Activated naive CD8-positive, alpha-beta T cell (primary cell): ENCODE data around the gene DNM3.
"Not testable (repeated sequence)": the region's sequence is repeated elsewhere in the genome, so short reads cannot be mapped to it uniquely, and the experiment has no call there.

Experiments used
- H3K27ac Mint-ChIP-seq: one replicate; pipeline ENCODE4 v1.8.0; 2021; ENCODE audit warnings: mixed read lengths
- H3K27me3 Mint-ChIP-seq: one replicate; pipeline ENCODE4 v1.8.0; 2021; ENCODE audit warnings: mixed read lengths
- H3K36me3 Mint-ChIP-seq: one replicate; pipeline ENCODE4 v1.8.0; 2021; ENCODE audit warnings: mixed read lengths
- H3K4me1 Mint-ChIP-seq: one replicate; pipeline ENCODE4 v1.8.0; 2021; ENCODE audit warnings: low read depth, mixed read lengths
- H3K4me3 Mint-ChIP-seq: one replicate; pipeline ENCODE4 v1.8.0; 2021; ENCODE audit warnings: mild to moderate bottlenecking, mixed read lengths
- H3K9me3 Mint-ChIP-seq: one replicate; pipeline ENCODE4 v1.8.0; 2021; ENCODE audit warnings: low read depth, mixed read lengths

Gene DNM3

GRCh38 chr1:172347416-172347815 is 506.1 kb downstream of the DNM3 start:
- Mint-ChIP-seq H3K4me3 (no peak overlapping the region), H3K9me3 (peaks cover 12% of the 10 kb centered on the region), H3K27ac (no peak overlapping the region), H3K36me3 (peaks cover 11% of the 10 kb centered on the region), H3K27me3 (no peaks in the 10 kb centered on the region), H3K4me1 (peaks cover 13% of the 10 kb centered on the region)

- no peaks in the 10 kb centered on the region for H3K27me3 Mint-ChIP-seq
- no peak overlapping the region for H3K4me3 Mint-ChIP-seq
- H3K4me1 Mint-ChIP-seq, result peaks cover 24% of the 10 kb centered on the region
- H3K36me3 Mint-ChIP-seq, result peaks cover 11% of the 10 kb centered on the region
- no peak overlapping the region for H3K27ac Mint-ChIP-seq
- H3K9me3 Mint-ChIP-seq, result peaks cover 12% of the 10 kb centered on the region
Observed at GRCh38 chr1:172350856-172351255, 509.6 kb downstream of the DNM3 start.

- Mint-ChIP-seq H3K9me3 (peaks cover 12% of the 10 kb centered on the region), H3K4me1 (peaks cover 29% of the 10 kb centered on the region), H3K4me3 (no peak overlapping the region), H3K27me3 (no peaks in the 10 kb centered on the region), H3K27ac (no peak overlapping the region), H3K36me3 (peaks cover 11% of the 10 kb centered on the region)
Observed at GRCh38 chr1:172351346-172351745, 510.0 kb downstream of the DNM3 start.

- peaks cover 33% of the 10 kb centered on the region for H3K4me1 Mint-ChIP-seq
- no peak overlapping the region for H3K4me3 Mint-ChIP-seq
- H3K27ac Mint-ChIP-seq, result no peak overlapping the region
- peaks cover 11% of the 10 kb centered on the region for H3K36me3 Mint-ChIP-seq
- H3K9me3 Mint-ChIP-seq, result peaks cover 12% of the 10 kb centered on the region
- no peaks in the 10 kb centered on the region for H3K27me3 Mint-ChIP-seq
Observed at GRCh38 chr1:172351754-172352161, 510.5 kb downstream of the DNM3 start.

- Mint-ChIP-seq H3K9me3 (peaks cover 7% of the 10 kb centered on the region), H3K27ac (no peak overlapping the region), H3K4me3 (no peak overlapping the region), H3K36me3 (peaks cover 7% of the 10 kb centered on the region), H3K27me3 (no peaks in the 10 kb centered on the region), H3K4me1 (peaks cover 40% of the 10 kb centered on the region)
Observed at GRCh38 chr1:172352435-172352834, 511.1 kb downstream of the DNM3 start.

- H3K4me3 Mint-ChIP-seq, result no peak overlapping the region
Observed at GRCh38 chr1:172354291-172355274, 513.3 kb downstream of the DNM3 start.

GRCh38 chr1:172356620-172357019 is 515.3 kb downstream of the DNM3 start:
- Mint-ChIP-seq H3K4me3 (peak overlapping the region; percentile 59), H3K27ac (peak overlapping the region; percentile 65), H3K9me3 (no peaks in the 10 kb centered on the region), H3K36me3 (no peaks in the 10 kb centered on the region), H3K4me1 (peaks cover 76% of the 10 kb centered on the region), H3K27me3 (no peaks in the 10 kb centered on the region)

More at GRCh38 chr1:172354291-172355274, 513.3 kb downstream of the DNM3 start:
- no peaks in the 10 kb centered on the region for H3K36me3 Mint-ChIP-seq
- H3K27me3 Mint-ChIP-seq, result no peaks in the 10 kb centered on the region
- H3K4me1 Mint-ChIP-seq, result peaks cover 61% of the 10 kb centered on the region
- no peak overlapping the region for H3K27ac Mint-ChIP-seq
- H3K9me3 Mint-ChIP-seq, result no peaks in the 10 kb centered on the region

- Mint-ChIP-seq H3K9me3 (no peaks in the 10 kb centered on the region), H3K27ac (peak overlapping the region; percentile 94), H3K27me3 (no peaks in the 10 kb centered on the region), H3K36me3 (no peaks in the 10 kb centered on the region), H3K4me3 (peak overlapping the region; percentile 71), H3K4me1 (peaks cover 70% of the 10 kb centered on the region)
Observed at GRCh38 chr1:172357753-172358385, 516.6 kb downstream of the DNM3 start.

GRCh38 chr1:172359491-172359999 is 518.2 kb downstream of the DNM3 start:
- Mint-ChIP-seq H3K36me3 (no peaks in the 10 kb centered on the region), H3K4me3 (peak overlapping the region; percentile 4), H3K9me3 (no peaks in the 10 kb centered on the region), H3K27me3 (no peaks in the 10 kb centered on the region), H3K4me1 (peaks cover 60% of the 10 kb centered on the region), H3K27ac (peak overlapping the region; percentile 94)

- Mint-ChIP-seq H3K4me1 (peaks cover 56% of the 10 kb centered on the region), H3K27ac (no peak overlapping the region), H3K27me3 (no peaks in the 10 kb centered on the region), H3K9me3 (no peaks in the 10 kb centered on the region), H3K36me3 (no peaks in the 10 kb centered on the region), H3K4me3 (no peak overlapping the region)
Observed at GRCh38 chr1:172360511-172360910, 519.2 kb downstream of the DNM3 start.

- H3K27ac Mint-ChIP-seq, result no peak overlapping the region
- H3K4me3 Mint-ChIP-seq, result no peak overlapping the region
- no peaks in the 10 kb centered on the region for H3K36me3 Mint-ChIP-seq
- no peaks in the 10 kb centered on the region for H3K9me3 Mint-ChIP-seq
- H3K4me1 Mint-ChIP-seq, result peaks cover 51% of the 10 kb centered on the region
- H3K27me3 Mint-ChIP-seq, result no peaks in the 10 kb centered on the region
Observed at GRCh38 chr1:172360985-172361384, 519.7 kb downstream of the DNM3 start.

GRCh38 chr1:172363852-172364251 is 522.6 kb downstream of the DNM3 start:
- Mint-ChIP-seq H3K27me3 (no peaks in the 10 kb centered on the region), H3K4me1 (peaks cover 23% of the 10 kb centered on the region), H3K27ac (no peak overlapping the region), H3K4me3 (no peak overlapping the region), H3K9me3 (peaks cover 22% of the 10 kb centered on the region), H3K36me3 (peaks cover 14% of the 10 kb centered on the region)

GRCh38 chr1:172371646-172372045 is 530.3 kb downstream of the DNM3 start:
- not testable (repeated sequence) for H3K27ac Mint-ChIP-seq, H3K4me3 Mint-ChIP-seq, H3K27me3 Mint-ChIP-seq
- peaks cover 17% of the 10 kb centered on the region for H3K36me3 Mint-ChIP-seq
- peaks cover 30% of the 10 kb centered on the region for H3K9me3 Mint-ChIP-seq
- peaks cover 14% of the 10 kb centered on the region for H3K4me1 Mint-ChIP-seq

- Mint-ChIP-seq H3K27ac (no peak overlapping the region), H3K36me3 (peaks cover 7% of the 10 kb centered on the region), H3K4me1 (peaks cover 21% of the 10 kb centered on the region), H3K4me3 (no peak overlapping the region), H3K9me3 (peaks cover 10% of the 10 kb centered on the region), H3K27me3 (no peaks in the 10 kb centered on the region)
Observed at GRCh38 chr1:172373864-172374263, 532.6 kb downstream of the DNM3 start.

- Mint-ChIP-seq H3K4me3 (no peak overlapping the region), H3K9me3 (peaks cover 6% of the 10 kb centered on the region), H3K27ac (no peak overlapping the region), H3K27me3 (no peaks in the 10 kb centered on the region), H3K4me1 (peaks cover 32% of the 10 kb centered on the region), H3K36me3 (peaks cover 7% of the 10 kb centered on the region)
Observed at GRCh38 chr1:172375211-172375631, 533.9 kb downstream of the DNM3 start.
